ENCODE results near the gene PDCD2L.

PDCD2L gene

DNA sequence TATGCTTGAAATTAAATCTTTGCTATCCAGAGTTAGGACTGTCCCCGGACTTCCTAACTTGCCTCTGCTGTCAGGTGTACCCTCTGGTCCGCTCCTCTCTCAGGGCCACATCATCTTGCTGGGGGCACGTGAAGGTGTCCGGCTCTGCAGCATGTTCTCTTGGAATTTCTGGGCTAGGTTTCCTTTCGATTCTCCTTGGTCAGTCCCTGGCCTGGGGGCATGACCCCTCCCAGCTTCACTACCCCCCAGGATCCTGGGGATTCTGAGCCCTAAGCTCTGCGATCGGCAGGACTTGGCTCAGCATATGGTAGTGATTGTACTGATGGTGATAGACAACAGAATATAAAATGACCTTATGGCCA lies 44.3 kb upstream of the PDCD2L start:
- TF ChIP-seq, protein P1, sequence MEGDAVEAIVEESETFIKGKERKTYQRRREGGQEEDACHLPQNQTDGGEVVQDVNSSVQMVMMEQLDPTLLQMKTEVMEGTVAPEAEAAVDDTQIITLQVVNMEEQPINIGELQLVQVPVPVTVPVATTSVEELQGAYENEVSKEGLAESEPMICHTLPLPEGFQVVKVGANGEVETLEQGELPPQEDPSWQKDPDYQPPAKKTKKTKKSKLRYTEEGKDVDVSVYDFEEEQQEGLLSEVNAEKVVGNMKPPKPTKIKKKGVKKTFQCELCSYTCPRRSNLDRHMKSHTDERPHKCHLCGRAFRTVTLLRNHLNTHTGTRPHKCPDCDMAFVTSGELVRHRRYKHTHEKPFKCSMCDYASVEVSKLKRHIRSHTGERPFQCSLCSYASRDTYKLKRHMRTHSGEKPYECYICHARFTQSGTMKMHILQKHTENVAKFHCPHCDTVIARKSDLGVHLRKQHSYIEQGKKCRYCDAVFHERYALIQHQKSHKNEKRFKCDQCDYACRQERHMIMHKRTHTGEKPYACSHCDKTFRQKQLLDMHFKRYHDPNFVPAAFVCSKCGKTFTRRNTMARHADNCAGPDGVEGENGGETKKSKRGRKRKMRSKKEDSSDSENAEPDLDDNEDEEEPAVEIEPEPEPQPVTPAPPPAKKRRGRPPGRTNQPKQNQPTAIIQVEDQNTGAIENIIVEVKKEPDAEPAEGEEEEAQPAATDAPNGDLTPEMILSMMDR (IDR thresholded peaks at IDR 0.05; ENCODE audit: low read depth, low read length): no peak
- no peak for TF ChIP-seq MYC (IDR thresholded peaks at IDR 0.05; ENCODE audit: low read depth, low read length)
- no peak for TF ChIP-seq POLR2A (IDR thresholded peaks at IDR 0.05; ENCODE audit: extremely low read depth, insufficient read length)
- peak overlapping the region; percentile 49 for H3K4me3 ChIP-seq (ENCODE audit: low read depth, low read length)
- no peak for DNase-seq (ENCODE audit: low read depth)

DNA sequence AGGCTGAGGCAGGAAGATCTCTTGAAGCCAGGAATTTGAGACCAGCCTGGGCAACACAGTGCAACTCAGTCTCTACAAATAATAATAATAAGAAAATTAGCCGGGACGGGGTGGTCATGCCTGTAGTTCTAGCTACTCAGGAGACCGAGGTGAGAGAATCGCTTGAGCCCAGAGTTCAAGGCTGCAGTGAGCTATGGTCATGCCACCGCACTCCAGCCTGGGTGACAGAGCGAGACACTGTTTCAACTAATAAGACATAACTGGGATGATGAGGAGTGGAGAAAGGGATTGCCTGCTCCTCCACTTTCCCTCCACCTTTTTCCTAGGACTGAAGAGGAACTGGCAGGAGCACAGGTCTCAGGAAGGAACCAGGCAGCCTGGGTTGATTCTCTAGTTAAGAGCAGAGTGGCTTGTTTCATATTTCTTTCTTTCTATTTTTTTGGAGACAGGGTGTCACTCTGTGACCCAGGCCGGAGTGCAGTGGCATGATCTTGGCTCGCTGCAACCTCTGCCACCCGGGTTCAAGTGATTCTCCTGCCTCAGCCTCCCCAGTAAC lies 43.8 kb upstream of the PDCD2L start:
- no peak for TF ChIP-seq MYC (IDR thresholded peaks at IDR 0.05; ENCODE audit: low read depth, low read length)
- no peak for TF ChIP-seq POLR2A (IDR thresholded peaks at IDR 0.05; ENCODE audit: extremely low read depth, insufficient read length)
- TF ChIP-seq, protein P2, sequence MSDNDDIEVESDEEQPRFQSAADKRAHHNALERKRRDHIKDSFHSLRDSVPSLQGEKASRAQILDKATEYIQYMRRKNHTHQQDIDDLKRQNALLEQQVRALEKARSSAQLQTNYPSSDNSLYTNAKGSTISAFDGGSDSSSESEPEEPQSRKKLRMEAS (IDR thresholded peaks at IDR 0.05; ENCODE audit: low read depth, low read length): no peak
- TF ChIP-seq, protein P1 (IDR thresholded peaks at IDR 0.05; ENCODE audit: low read depth, low read length): no peak
- no peak overlapping the region for H3K4me3 ChIP-seq (ENCODE audit: low read depth, low read length)
- DNase-seq (ENCODE audit: low read depth): no peak

DNA sequence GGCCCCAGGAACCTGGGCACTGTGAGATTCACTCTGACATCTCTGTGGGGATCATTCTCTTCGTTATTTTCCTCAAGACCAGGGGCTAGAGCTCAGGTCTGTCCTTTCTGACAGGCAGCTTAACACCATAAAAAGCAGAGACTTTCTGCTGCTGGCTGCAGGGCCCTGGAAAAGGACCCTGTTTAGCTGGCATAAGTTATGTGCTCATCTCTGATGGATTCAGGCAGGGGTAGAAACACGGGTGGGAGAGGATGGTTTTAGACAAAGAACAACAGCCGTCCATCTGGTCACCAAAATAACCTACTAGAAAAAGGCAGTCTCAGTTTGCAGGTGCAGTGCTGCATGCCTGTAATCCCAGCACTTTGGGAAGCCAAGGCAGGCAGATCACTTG lies 41.5 kb upstream of the PDCD2L start:
- TF ChIP-seq, protein P2 (IDR thresholded peaks at IDR 0.05; ENCODE audit: low read depth, low read length): no peak
- TF ChIP-seq, protein P1 (IDR thresholded peaks at IDR 0.05; ENCODE audit: low read depth, low read length): no peak
- TF ChIP-seq POLR2A (IDR thresholded peaks at IDR 0.05; ENCODE audit: extremely low read depth, insufficient read length) (no peak), MYC (IDR thresholded peaks at IDR 0.05; ENCODE audit: low read depth, low read length) (no peak)
- no peak for DNase-seq (ENCODE audit: low read depth)
- H3K4me3 ChIP-seq (ENCODE audit: low read depth, low read length): no peak overlapping the region

DNA sequence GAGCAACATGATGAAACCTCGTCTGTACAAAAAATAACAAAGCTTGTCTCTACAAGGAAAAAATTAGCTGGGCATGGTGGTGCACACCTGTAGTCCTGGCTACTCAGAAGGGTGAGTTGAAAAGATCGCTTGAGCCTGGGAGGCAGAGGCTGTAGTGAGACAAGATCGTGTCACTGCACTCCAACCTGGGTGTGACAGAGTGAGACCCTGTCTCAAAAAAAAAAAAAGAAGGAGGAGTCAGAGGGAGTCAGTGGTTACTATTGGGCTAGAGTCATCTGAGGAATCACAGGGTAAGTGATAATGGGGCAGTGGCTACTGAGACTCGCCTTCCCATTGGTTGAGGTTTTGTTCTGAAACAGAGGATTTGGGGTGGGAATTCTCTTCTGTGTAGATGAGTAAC lies 41.1 kb upstream of the PDCD2L start:
- H3K4me3 ChIP-seq (ENCODE audit: low read depth, low read length): no peak overlapping the region
- no peak for DNase-seq (ENCODE audit: low read depth)
- TF ChIP-seq MYC (IDR thresholded peaks at IDR 0.05; ENCODE audit: low read depth, low read length): no peak
- TF ChIP-seq, protein P2 (IDR thresholded peaks at IDR 0.05; ENCODE audit: low read depth, low read length): no peak

DNA sequence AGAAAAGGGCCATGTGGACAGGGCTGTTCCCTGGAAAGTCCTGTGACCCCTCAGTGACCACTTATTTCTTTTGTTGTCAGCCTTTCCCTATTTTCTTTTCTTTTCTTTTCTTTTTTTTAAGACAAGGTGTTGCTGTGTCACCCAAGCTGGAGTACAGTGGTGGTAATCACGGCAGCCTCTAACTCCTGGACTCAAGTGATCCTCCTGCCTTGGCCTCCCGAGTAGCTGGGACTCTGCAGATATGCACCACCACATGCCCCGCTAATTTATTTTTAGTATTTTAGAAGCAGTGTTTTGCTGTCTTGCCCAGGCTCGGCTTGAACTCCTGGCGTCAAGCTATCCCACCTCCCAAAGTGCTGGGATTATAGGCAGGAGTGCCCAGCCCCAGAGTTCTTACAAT lies 40.3 kb upstream of the PDCD2L start:
- DNase-seq (ENCODE audit: low read depth): no peak
- TF ChIP-seq, protein P2 (IDR thresholded peaks at IDR 0.05; ENCODE audit: low read depth, low read length): no peak
- TF ChIP-seq, protein P1 (IDR thresholded peaks at IDR 0.05; ENCODE audit: low read depth, low read length): no peak
- TF ChIP-seq POLR2A (IDR thresholded peaks at IDR 0.05; ENCODE audit: extremely low read depth, insufficient read length) (no peak), MYC (IDR thresholded peaks at IDR 0.05; ENCODE audit: low read depth, low read length) (no peak)
- no peak overlapping the region for H3K4me3 ChIP-seq (ENCODE audit: low read depth, low read length)

DNA sequence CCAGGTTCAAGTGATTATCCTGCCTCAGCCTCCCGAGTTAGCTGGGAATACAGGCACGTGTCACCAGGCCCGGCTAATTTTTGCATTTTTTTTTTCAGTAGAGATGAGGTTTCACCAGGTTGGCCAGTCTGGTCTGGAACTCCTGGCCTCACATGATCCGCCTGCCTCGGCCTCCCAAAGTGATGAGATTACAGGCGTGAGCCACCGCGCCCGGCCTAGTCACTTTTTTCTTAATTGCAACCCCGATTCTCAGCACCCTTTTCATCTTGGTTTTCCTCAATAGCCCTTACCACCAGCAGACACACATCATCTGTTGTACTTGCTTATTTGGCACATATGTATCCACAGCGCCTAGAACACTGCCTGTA lies 39.8 kb upstream of the PDCD2L start:
- peak overlapping the region; percentile 49 for H3K4me3 ChIP-seq (ENCODE audit: low read depth, low read length)
- TF ChIP-seq, protein P1 (IDR thresholded peaks at IDR 0.05; ENCODE audit: low read depth, low read length): no peak
- TF ChIP-seq POLR2A (IDR thresholded peaks at IDR 0.05; ENCODE audit: extremely low read depth, insufficient read length) (no peak), MYC (IDR thresholded peaks at IDR 0.05; ENCODE audit: low read depth, low read length) (no peak)
- TF ChIP-seq, protein P2 (IDR thresholded peaks at IDR 0.05; ENCODE audit: low read depth, low read length): no peak
- no peak for DNase-seq (ENCODE audit: low read depth)

Data from NB4 (cell line).